GM21526 (cell line): ENCODE results near the gene LRBA.

Experiments
- ATAC-seq: cut with Tn5 transposase; IDR thresholded peaks from one replicate; pipeline ENCODE4 v1.9.1; 2021; ENCODE audit warnings: moderate library complexity; ENCODE audit not compliant: unreplicated experiment, low FRiP score

LRBA gene

GRCh38 chr4:150355858-150356455, 659.1 kb downstream of the LRBA start:
- no peak for ATAC-seq

- ATAC-seq = no peak
Measured at GRCh38 chr4:150355418-150355817, 659.7 kb downstream of the LRBA start.

GRCh38 chr4:150354214-150354796, 660.8 kb downstream of the LRBA start:
- ATAC-seq = no peak

GRCh38 chr4:150348079-150348478, 667.0 kb downstream of the LRBA start:
- ATAC-seq = no peak

GRCh38 chr4:150345207-150345744, 669.8 kb downstream of the LRBA start:
- ATAC-seq = no peak

GRCh38 chr4:150343796-150344195, 671.3 kb downstream of the LRBA start:
- ATAC-seq = no peak

- ATAC-seq = no peak
Measured at GRCh38 chr4:150342945-150343344, 672.1 kb downstream of the LRBA start.

- no peak for ATAC-seq
Measured at GRCh38 chr4:150337734-150338133, 677.4 kb downstream of the LRBA start.

- no peak for ATAC-seq
Measured at GRCh38 chr4:150336676-150337412, 678.2 kb downstream of the LRBA start.

- ATAC-seq = no peak
Measured at GRCh38 chr4:150332961-150333360, 682.1 kb downstream of the LRBA start.

GRCh38 chr4:150332086-150332485, 683.0 kb downstream of the LRBA start:
- no peak for ATAC-seq

- ATAC-seq = no peak
Measured at GRCh38 chr4:150329373-150329772, 685.7 kb downstream of the LRBA start.

GRCh38 chr4:150328496-150328895, 686.6 kb downstream of the LRBA start:
- ATAC-seq = no peak

- no peak for ATAC-seq
Measured at GRCh38 chr4:150327262-150327780, 687.8 kb downstream of the LRBA start.

GRCh38 chr4:150325872-150326271, 689.2 kb downstream of the LRBA start:
- ATAC-seq = peak; percentile 83

- no peak for ATAC-seq
Measured at GRCh38 chr4:150323406-150324325, 691.4 kb downstream of the LRBA start.

- no peak for ATAC-seq
Measured at GRCh38 chr4:150322646-150323045, 692.4 kb downstream of the LRBA start.

GRCh38 chr4:150321113-150321512, 694.0 kb downstream of the LRBA start:
- no peak for ATAC-seq

GRCh38 chr4:150318971-150319370, 696.1 kb downstream of the LRBA start:
- ATAC-seq = no peak

- no peak for ATAC-seq
Measured at GRCh38 chr4:150318527-150318926, 696.6 kb downstream of the LRBA start.
